Lung (tissue), 12 donors: ENCODE results near the gene TBL2. TPM values are rescaled to one million over a fixed set of nuclear protein-coding genes. Genes with fewer than 3 reads are reported as not detected.
"Not testable (repeated sequence)": the region's sequence is repeated elsewhere in the genome, so short reads cannot be mapped to it uniquely, and the experiment has no call there.

ENCODE experiments used
- ATAC-seq: fragments of 200-7000 bp; cut with Tn5 transposase; one replicate; pipeline ENCODE4 v1.9.1; 2020; ENCODE audit warnings: moderate number of reproducible peaks; ENCODE audit not compliant: insufficient read depth, low FRiP score
- DNase-seq, 3 donors: peaks; one replicate each; pipeline ENCODE4 v3.0.0-alpha.2; 2013 to 2017
- H3K27ac ChIP-seq, 2 donors: one replicate each; pipeline ENCODE4 v1.5.1; 2013; ENCODE audit warnings: mild to moderate bottlenecking in 2 of 2, moderate library complexity in 2 of 2, control low read depth in 1 of 2, inconsistent platforms in 1 of 2, low read depth in 1 of 2, low read length in 1 of 2
- H3K27me3 ChIP-seq, 3 donors: one replicate each; pipeline ENCODE4 v1.5.1; 2013; ENCODE audit warnings: low read length in 2 of 3; ENCODE audit not compliant: control insufficient read depth in 3 of 3, insufficient read depth in 3 of 3
- H3K36me3 ChIP-seq, 4 donors: one replicate each; pipeline ENCODE4 v1.5.1; 2013; ENCODE audit warnings: low read length in 4 of 4, mild to moderate bottlenecking in 1 of 4, moderate library complexity in 1 of 4; ENCODE audit not compliant: control insufficient read depth in 4 of 4, insufficient read depth in 4 of 4
- H3K4me1 ChIP-seq, 5 donors: one replicate each; pipeline ENCODE4 v1.5.1; 2013; ENCODE audit warnings: low read length in 5 of 5, mild to moderate bottlenecking in 2 of 5, moderate library complexity in 1 of 5; ENCODE audit not compliant: control insufficient read depth in 5 of 5, insufficient read depth in 5 of 5
- H3K4me3 ChIP-seq: one replicate; pipeline ENCODE4 v1.5.1; 2013; ENCODE audit warnings: mild to moderate bottlenecking, control low read depth, moderate library complexity
- H3K9ac ChIP-seq, 2 donors: one replicate each; pipeline ENCODE4 v1.5.1; 2013; ENCODE audit warnings: low read length in 2 of 2, control low read depth in 1 of 2; ENCODE audit not compliant: insufficient read depth in 1 of 2
- H3K9me3 ChIP-seq, 4 donors: one replicate each; pipeline ENCODE4 v1.5.1; 2013; ENCODE audit warnings: low read length in 3 of 4, mild to moderate bottlenecking in 1 of 4, moderate library complexity in 1 of 4; ENCODE audit not compliant: control insufficient read depth in 4 of 4, insufficient read depth in 3 of 4
- WGBS, 2 donors: extraction: QIAGEN DNeasy Blood & Tissue Kit; methylation state at CpG; one replicate each; pipeline ENCODE4 v1.1.7; 2013; 5-methylcytosine and 5-hydroxymethylcytosine counted together
- polyA plus RNA-seq, 2 donors: library from polyadenylated mRNA; stranded (reverse); fragments of 200-250 nt; gene quantifications; one replicate each; pipeline ENCODE4 v1.2.1, GENCODE V29; 2013
- total RNA-seq, 2 donors: library from RNA; depleted of rRNA in 1 of 2; stranded (reverse); fragments of >200 nt in 1 of 2; gene quantifications; one replicate each; pipeline ENCODE4 v1.2.1, GENCODE V29; 2014 to 2021
- TF ChIP-seq, protein P1 (sequence below): IDR thresholded peaks from 2 replicates; pipeline ENCODE4 v1.5.1; 2012; ENCODE audit warnings: mild to moderate bottlenecking; ENCODE audit errors: control extremely low read depth, extremely low read depth
- donor health status: control.
- donor health status: control.
- donor health status: Bipolar disorder and iron deficiency.
- donor health status: healthy.
- donor health status: DM: yes; HTN: yes; CAD: no.

The TBL2 gene
- total and polyA plus RNA-seq, 4 donors, result 12.8 to 49.2 (median 43.9) TPM

- H3K27me3 ChIP-seq, result no peaks in the 10 kb centered on the region
- no peak overlapping the region for H3K9ac ChIP-seq
- H3K36me3 ChIP-seq, result no peaks in the 10 kb centered on the region
- no peak for ATAC-seq
- H3K9me3 ChIP-seq, result no peaks in the 10 kb centered on the region
- WGBS, 2 donors, result 59% methylated on average over 2 of the region's 2 CpGs
- TF ChIP-seq, protein P1, sequence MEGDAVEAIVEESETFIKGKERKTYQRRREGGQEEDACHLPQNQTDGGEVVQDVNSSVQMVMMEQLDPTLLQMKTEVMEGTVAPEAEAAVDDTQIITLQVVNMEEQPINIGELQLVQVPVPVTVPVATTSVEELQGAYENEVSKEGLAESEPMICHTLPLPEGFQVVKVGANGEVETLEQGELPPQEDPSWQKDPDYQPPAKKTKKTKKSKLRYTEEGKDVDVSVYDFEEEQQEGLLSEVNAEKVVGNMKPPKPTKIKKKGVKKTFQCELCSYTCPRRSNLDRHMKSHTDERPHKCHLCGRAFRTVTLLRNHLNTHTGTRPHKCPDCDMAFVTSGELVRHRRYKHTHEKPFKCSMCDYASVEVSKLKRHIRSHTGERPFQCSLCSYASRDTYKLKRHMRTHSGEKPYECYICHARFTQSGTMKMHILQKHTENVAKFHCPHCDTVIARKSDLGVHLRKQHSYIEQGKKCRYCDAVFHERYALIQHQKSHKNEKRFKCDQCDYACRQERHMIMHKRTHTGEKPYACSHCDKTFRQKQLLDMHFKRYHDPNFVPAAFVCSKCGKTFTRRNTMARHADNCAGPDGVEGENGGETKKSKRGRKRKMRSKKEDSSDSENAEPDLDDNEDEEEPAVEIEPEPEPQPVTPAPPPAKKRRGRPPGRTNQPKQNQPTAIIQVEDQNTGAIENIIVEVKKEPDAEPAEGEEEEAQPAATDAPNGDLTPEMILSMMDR, result no peak
- DNase-seq, result no peak
- no peak overlapping the region for H3K4me3 ChIP-seq
- H3K4me1 ChIP-seq, result peaks cover 0 to 5% (median 0%) of the 10 kb centered on the region in 5 donors
- H3K27ac ChIP-seq, result no peak overlapping the region
Observed at GRCh38 chr7:73585196-73585595, 6.8 kb upstream of the TBL2 start.

DNA sequence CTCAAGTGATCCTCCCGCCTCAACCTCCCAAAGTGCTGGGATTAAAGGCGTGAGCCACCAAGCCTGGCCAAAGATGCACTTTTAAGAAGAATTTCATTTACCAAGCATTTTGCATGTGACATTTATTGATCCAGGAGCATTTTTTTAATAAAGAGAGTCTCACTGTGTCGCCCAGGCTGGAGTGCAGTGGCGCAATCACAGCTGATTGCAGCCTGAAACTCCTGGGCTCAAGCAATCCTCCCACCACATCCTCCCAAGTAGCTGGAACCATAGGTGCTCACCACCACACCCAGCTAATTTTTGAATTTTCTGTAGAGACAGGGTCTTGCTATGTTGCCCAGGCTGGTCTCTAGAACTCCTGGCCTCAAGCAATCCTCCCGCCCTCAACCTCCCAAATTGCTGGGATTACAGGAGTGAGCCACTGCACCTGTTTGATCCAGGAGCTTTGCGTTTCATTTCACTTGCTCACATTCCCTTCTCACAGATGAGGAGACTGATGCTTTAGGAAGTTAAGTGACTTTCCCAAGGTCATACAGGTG, 4.4 kb upstream of the TBL2 start:
- DNase-seq (no peak), ATAC-seq (no peak)
- 89 to 91% methylated on average over 6 of the region's 6 CpGs for WGBS, 2 donors
- H3K9me3 ChIP-seq, result no peaks in the 10 kb centered on the region
- no peak overlapping the region for H3K9ac ChIP-seq
- H3K4me1 ChIP-seq, result peaks cover 0 to 2% (median 0%) of the 10 kb centered on the region in 5 donors
- no peaks in the 10 kb centered on the region for H3K27me3 ChIP-seq
- no peak overlapping the region for H3K4me3 ChIP-seq
- H3K36me3 ChIP-seq, result no peaks in the 10 kb centered on the region
- TF ChIP-seq, protein P1, result no peak
- H3K27ac ChIP-seq, result no peak overlapping the region

DNA sequence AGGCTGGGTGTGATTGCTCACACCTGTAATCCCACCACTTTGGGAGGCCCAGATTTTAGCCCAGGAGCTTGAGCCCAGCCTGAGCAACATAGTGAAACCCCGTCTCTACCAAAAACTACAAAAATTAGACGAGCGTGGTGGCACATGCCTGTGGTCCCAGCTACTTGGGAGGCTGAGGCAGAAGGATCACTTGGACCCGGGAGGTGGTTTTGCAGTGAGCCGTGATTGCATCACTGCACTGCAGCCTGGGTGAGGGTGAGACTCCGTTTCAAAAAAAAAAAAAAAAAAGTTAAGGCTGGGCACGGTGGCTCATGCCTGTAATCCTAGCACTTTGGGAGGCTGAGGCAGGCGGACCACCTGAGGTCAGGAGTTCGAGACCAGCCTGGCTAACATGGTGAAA, 2.6 kb upstream of the TBL2 start:
- H3K9me3 ChIP-seq, H3K36me3 ChIP-seq, H3K27ac ChIP-seq, H3K27me3 ChIP-seq, H3K9ac ChIP-seq, H3K4me1 ChIP-seq, DNase-seq, H3K4me3 ChIP-seq, ATAC-seq: not testable (repeated sequence)
- WGBS, 2 donors, result 70 to 76% methylated on average over 8 to 9 of the region's 9 CpGs

- 12 to 17% methylated on average over 30 to 32 of the region's 32 CpGs for WGBS, 2 donors
- TF ChIP-seq, protein P1, result no peak
- Histone ChIP-seq H3K27ac (peak overlapping the region; percentile 90 to 93), H3K9ac (peak overlapping the region; percentile 57 to 91), H3K9me3 (no peaks in the 10 kb centered on the region), H3K4me1 (peaks cover 0 to 9% (median 3%) of the 10 kb centered on the region in 5 donors), H3K27me3 (no peaks in the 10 kb centered on the region), H3K4me3 (peak overlapping the region; percentile 80), H3K36me3 (peaks cover 17 to 24% (median 18%) of the 10 kb centered on the region in 4 donors)
- peak; percentile 2 for ATAC-seq
- peak in 2 of 3 donors; percentile 18 to 20 for DNase-seq
Observed at GRCh38 chr7:73577627-73578341, 595 bp downstream of the TBL2 start.
